Non-pigmented ciliary epithelial cell (primary cell): Measurements from ENCODE around the gene SHOC2.

Experiments used
- DNase-seq: peaks from one replicate; pipeline ENCODE4 v3.0.0-alpha.2; 2010; ENCODE audit warnings: low read depth

Gene SHOC2

GRCh38 chr10:110946496-110946895 is 27.1 kb downstream of the SHOC2 start:
- DNase-seq, result no peak

DNA sequence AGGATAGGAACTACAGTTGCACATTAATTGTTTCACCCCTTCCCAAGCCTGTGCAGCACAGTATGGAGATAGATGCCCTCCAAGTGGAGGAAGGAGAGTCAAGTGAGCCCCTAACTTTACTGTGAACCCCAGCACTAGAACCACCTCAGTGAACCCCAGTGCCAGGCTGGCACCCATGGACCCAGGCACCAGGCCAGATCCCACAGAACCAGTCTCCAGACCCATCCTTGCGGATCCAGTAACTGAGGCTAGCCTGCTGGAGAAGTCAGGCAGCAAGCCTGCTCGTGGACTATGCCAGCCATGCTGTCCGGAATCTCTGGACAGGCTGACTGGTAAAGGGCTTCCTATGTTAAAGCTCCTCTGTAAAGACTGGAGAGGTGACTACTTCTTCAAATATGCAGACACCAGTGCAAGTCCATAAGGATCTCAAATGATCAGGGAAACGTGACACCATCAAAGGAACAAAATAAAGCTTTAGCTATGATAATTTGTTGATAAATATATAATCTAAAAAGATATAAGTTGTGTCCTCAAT is 27.7 kb downstream of the SHOC2 start:
- peak; percentile 28 for DNase-seq

DNA sequence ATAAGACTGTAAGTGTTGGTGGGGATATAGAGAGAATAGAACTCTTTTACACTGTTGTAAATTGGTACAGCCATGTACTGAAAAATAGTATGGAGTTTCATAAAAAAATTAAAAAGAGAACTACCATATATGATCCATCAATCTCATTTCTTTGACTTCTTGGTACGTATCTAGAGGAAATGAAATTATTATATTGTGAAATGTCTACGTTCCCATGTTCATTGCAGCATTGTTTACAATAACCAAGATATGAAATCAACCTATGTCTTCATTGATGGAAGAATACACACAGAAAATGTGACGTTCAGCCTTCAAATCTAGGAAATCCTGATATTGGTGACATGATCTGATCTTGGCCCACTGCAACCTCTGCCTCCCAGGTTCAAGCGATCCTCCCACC is 32.0 kb downstream of the SHOC2 start:
- DNase-seq, result no peak

DNA sequence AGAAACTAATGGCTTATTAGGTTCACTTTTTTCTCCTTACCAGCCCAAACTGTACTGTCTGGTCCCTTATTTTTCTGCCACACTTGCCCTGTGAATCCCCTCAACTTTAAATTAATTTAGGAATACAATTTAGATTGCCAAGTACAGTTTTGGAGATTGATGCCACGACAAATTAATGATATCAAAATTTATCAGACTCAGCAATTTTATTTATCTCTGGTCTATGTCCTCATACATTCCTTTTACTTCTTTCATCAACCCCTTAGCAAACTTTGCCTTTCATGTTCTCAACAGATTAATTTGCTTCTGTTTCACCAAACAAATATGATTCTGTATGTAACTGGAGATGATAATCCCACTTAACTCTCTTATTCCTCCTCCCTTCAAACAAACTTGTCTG is 38.2 kb downstream of the SHOC2 start:
- no peak for DNase-seq

DNA sequence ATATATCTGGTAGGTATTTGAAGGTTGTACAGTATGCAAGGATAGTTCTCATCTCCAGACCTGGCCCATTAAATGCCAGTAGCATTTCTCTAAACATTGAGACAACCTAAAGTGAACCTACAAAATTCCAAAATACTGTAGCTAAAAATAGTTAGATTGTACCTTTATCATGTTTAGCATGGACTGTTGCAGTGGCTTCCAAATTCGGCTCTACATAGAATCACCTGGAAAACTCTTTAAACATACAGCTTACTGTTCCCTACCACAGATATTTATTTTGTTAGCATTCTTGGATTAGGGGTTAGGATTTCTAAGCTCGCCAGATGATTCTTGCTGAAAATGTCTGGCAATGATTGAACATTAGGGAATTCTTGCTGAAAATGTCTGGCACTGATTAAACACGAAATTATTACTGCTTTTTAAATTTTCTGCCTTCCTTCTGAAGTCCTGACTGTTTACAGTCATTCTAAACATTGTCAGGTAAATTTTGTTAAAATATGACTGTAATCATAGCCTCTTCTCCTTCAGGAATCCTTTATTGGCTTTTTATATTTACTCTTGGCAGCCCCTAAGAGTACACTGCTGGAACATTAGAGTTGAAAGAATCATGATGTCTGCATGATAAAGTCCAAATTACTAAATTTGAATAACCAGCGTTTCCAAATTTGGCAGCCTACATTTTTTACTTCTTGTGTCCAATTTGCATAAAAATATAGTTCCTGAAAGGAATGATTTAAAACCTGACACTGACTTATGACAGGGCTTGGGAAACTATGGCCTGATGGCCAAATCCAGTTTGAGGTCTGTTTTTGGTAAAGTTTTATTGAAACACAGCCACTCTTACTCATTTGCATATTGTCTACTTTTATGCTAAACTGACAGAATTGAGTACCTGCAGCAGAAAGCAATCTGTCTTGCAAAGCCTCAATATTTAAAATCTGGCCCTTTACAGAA is 40.3 kb downstream of the SHOC2 start:
- no peak for DNase-seq

DNA sequence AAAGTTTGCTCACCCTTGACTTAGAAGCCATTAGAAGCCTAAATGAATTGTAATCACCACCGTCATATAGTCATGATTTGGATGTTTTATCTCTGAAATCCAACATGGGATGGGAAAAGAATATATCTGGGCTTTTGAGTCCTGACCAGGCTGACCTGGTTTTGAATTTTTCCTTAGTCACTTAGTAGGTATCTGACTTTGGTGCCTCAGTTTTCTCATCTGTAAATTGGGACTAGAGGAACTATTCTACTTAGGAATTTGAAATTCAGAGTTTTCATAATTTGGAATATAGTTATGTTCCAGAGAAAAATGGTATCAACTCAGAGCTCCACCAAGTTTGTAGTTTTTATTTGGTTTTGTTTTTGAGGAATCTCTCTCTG is 40.9 kb downstream of the SHOC2 start:
- no peak for DNase-seq

DNA sequence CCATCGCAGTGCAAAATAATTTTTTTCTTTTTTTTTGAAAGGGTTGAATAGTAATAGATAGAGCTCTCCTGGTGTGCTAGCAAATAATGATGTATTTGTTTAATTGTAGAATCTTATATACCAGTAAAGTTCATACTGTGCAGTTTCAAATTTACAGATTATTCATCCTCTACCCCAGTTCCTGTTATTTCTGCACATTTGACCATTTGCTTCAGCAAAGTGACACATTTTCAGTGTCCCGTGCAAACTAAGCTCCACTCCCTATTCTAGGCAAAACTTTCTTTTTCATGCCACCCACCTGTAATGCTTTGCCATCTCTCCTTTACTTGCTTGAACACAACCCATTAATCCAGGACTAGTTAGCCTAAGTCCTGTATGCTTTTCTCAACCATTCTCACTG is 43.0 kb downstream of the SHOC2 start:
- no peak for DNase-seq

GRCh38 chr10:110963162-110963561 is 43.8 kb downstream of the SHOC2 start:
- DNase-seq, result no peak

- DNase-seq, result no peak
Measured at GRCh38 chr10:110964681-110965080, 45.3 kb downstream of the SHOC2 start.

GRCh38 chr10:110965216-110965615 is 45.8 kb downstream of the SHOC2 start:
- DNase-seq, result no peak

- DNase-seq, result no peak
Measured at GRCh38 chr10:110966146-110966545, 46.7 kb downstream of the SHOC2 start.

GRCh38 chr10:110967009-110967630 is 47.7 kb downstream of the SHOC2 start:
- DNase-seq, result no peak

DNA sequence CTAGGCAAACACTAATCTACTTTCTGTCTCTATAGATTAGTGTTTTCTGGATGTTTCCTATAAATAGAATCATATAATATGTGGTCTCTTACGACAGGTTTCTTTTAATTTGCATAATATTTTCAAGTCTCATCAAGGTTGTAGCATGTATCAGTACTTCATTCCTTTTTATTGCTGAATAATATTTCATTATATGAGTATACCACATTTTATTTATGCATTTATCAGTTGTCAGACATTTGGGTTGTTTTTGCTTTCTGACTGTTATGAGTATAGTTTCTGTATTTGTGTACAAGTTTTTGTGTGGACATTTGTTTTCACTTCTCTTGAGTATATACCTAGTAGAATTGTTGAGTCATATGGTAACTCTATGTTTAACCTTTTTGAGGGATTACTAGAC is 48.2 kb downstream of the SHOC2 start:
- DNase-seq, result no peak

DNA sequence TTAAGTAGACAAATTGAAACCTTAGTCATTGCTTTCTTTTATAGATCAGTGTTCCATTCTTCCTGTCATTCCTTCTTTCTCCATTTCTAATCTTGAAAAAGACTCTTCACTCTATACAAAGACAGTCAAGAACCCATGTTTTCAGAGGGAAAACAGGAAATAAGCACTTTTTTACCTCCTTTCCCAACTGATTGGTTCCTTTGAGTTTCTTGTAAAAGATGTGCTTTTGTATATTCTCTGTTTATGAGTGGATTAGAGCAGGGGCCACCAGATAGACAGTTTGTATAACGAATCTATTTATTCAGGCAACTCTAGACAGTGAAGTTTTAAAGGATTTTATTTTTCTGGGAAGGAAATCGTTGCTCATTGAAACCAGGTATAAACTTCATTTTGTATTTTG is 49.8 kb downstream of the SHOC2 start:
- no peak for DNase-seq

GRCh38 chr10:110971638-110972037 is 52.2 kb downstream of the SHOC2 start:
- no peak for DNase-seq

- no peak for DNase-seq
Measured at GRCh38 chr10:110972231-110973134, 53.1 kb downstream of the SHOC2 start.

- DNase-seq, result no peak
Measured at GRCh38 chr10:110973400-110973799, 54.0 kb downstream of the SHOC2 start.

- no peak for DNase-seq
Measured at GRCh38 chr10:110976577-110976976, 57.2 kb downstream of the SHOC2 start.

DNA sequence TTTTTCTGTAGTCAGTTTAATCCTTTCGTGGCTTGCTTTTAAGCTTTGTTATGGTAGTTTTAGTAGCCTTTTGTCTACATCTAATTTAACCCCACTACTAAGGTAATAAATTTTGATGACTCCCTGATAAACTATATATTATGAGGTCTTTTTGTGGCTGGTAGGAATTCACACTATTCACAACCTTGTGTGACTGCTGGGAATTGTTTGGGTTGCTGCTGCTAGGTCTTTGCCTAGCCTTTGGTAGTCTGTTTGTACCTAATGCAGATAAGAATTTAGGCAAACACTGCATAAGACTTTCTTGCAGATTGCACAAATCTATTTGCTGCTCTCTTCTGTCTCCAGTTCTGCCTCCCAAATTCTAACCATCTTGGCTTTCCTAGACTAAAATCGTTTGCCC is 58.3 kb downstream of the SHOC2 start:
- no peak for DNase-seq

GRCh38 chr10:110978204-110978603 is 58.8 kb downstream of the SHOC2 start:
- no peak for DNase-seq

DNA sequence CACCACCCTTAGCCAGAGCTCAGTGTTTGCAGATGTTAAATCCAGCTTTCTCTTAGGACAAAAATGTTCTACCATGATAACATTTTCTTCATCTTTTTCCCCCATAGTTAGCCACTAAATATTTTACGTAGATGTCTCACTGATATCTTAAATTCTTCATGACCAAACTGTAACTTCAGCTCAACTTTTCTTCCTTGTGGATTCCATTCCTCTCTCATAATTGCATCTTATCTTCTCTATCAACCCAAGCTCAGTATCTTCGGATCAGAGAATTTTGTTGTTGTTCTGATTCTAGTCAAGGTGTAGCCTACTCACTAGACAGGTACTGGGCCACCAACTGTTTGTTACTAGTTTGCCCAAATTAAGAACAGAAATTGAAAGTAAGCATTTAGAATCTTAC is 60.2 kb downstream of the SHOC2 start:
- DNase-seq, result no peak

- no peak for DNase-seq
Measured at GRCh38 chr10:110980807-110981206, 61.4 kb downstream of the SHOC2 start.
